Medulla oblongata (tissue), 1 donor: ENCODE results near the gene MAP3K5.

Experiments
- DNase-seq: peaks from one replicate; pipeline ENCODE4 v3.0.0-alpha.2; 2015; ENCODE audit errors: extremely low spot score

Gene MAP3K5

GRCh38 chr6:136685540-136686108 lies 106.7 kb downstream of the MAP3K5 start:
- no peak for DNase-seq

GRCh38 chr6:136684466-136684865 lies 107.8 kb downstream of the MAP3K5 start:
- peak; percentile 17 for DNase-seq

GRCh38 chr6:136683209-136683941 lies 108.9 kb downstream of the MAP3K5 start:
- DNase-seq, result no peak

- DNase-seq, result no peak
Measured at GRCh38 chr6:136682292-136682691, 110.0 kb downstream of the MAP3K5 start.

- DNase-seq, result no peak
Measured at GRCh38 chr6:136677822-136678221, 114.5 kb downstream of the MAP3K5 start.

- DNase-seq, result no peak
Measured at GRCh38 chr6:136677344-136677743, 114.9 kb downstream of the MAP3K5 start.

GRCh38 chr6:136676075-136676474 lies 116.2 kb downstream of the MAP3K5 start:
- no peak for DNase-seq

- DNase-seq, result no peak
Measured at GRCh38 chr6:136673571-136673970, 118.7 kb downstream of the MAP3K5 start.

GRCh38 chr6:136672144-136672543 lies 120.1 kb downstream of the MAP3K5 start:
- no peak for DNase-seq

GRCh38 chr6:136669299-136669699 lies 123.0 kb downstream of the MAP3K5 start:
- no peak for DNase-seq

- DNase-seq, result no peak
Measured at GRCh38 chr6:136668571-136668970, 123.7 kb downstream of the MAP3K5 start.

- no peak for DNase-seq
Measured at GRCh38 chr6:136666041-136666440, 126.2 kb downstream of the MAP3K5 start.

- DNase-seq, result no peak
Measured at GRCh38 chr6:136662347-136663237, 129.7 kb downstream of the MAP3K5 start.

- DNase-seq, result no peak
Measured at GRCh38 chr6:136660727-136661126, 131.6 kb downstream of the MAP3K5 start.

- no peak for DNase-seq
Measured at GRCh38 chr6:136659991-136660499, 132.2 kb downstream of the MAP3K5 start.

- DNase-seq, result no peak
Measured at GRCh38 chr6:136658711-136659110, 133.6 kb downstream of the MAP3K5 start.

GRCh38 chr6:136657666-136658065 lies 134.6 kb downstream of the MAP3K5 start:
- no peak for DNase-seq

GRCh38 chr6:136656121-136656520 lies 136.2 kb downstream of the MAP3K5 start:
- DNase-seq, result no peak

- no peak for DNase-seq
Measured at GRCh38 chr6:136655239-136656014, 136.8 kb downstream of the MAP3K5 start.

- DNase-seq, result no peak
Measured at GRCh38 chr6:136654086-136654485, 138.2 kb downstream of the MAP3K5 start.

GRCh38 chr6:136652656-136653055 lies 139.6 kb downstream of the MAP3K5 start:
- DNase-seq, result no peak

- no peak for DNase-seq
Measured at GRCh38 chr6:136651982-136652381, 140.3 kb downstream of the MAP3K5 start.
